HepG2 (cell line): ENCODE measurements around the gene MEF2B. TPM values are rescaled to one million over a fixed set of nuclear protein-coding genes. Genes with fewer than 3 reads are reported as not detected.

Experiments
- ATAC-seq: fragments of 200-7000 bp; cut with Tn5 transposase; 3 replicates; pipeline ENCODE4 v1.9.1; 2020; ENCODE audit warnings: mild to moderate bottlenecking, moderate library complexity
- BruUV-seq: library from RNA; stranded (reverse); fragments of 400-500 nt; replicated peaks from 2 replicates; lab custom pipeline; 2021; lab: Mats Ljungman, UMichigan
- CTCF ChIA-PET: fragments of 300-600 bp; formaldehyde crosslinking; extraction: SDS; loops from one replicate; lab custom pipeline; 2021; ENCODE audit warnings: low total read pairs, inconsistent platforms, low intra/inter-chr PET ratio; lab: Yijun Ruan, JAX
- POLR2A ChIA-PET: fragments of 350-600 bp; sonication (Branson Sonifier 250); formaldehyde crosslinking; loops from one replicate; lab custom pipeline; 2020; ENCODE audit warnings: antibody characterized with exemption, inconsistent platforms; lab: Yijun Ruan, JAX
- DNase-seq: peaks from one replicate; pipeline ENCODE4 v3.0.0-alpha.2; 2015; ENCODE audit warnings: low spot score
- FAIRE-seq: peaks from 3 replicates; lab custom pipeline; 2011; peaks lifted over from hg19 to GRCh38; lab: Jason Lieb, UNC
- H2AFZ ChIP-seq: one replicate; pipeline ENCODE4 v1.6.1; 2011; ENCODE audit warnings: low read length, inconsistent platforms
- H3K27ac ChIP-seq: fragments of 300-600 bp; 3 replicates; pipeline ENCODE4 v1.8.0; 2011; ENCODE audit warnings: mixed run types, mild to moderate bottlenecking, mixed read lengths, low read length, inconsistent platforms; ENCODE audit not compliant: insufficient read depth; ENCODE audit errors: extremely low read length
- H3K27me3 ChIP-seq, 2 experiments: fragments of 200-600 bp in 1 of 2; 2 replicates in 1 of 2; 3 replicates in 1 of 2; pipeline versions ENCODE4 v1.6.0 to v1.8.0; 2011; ENCODE audit warnings: low read length in 2 of 2, mild to moderate bottlenecking in 2 of 2, moderate library complexity in 2 of 2, inconsistent platforms in 1 of 2; ENCODE audit not compliant: insufficient read depth in 2 of 2, control insufficient read depth in 1 of 2
- H3K36me3 ChIP-seq, 2 experiments: fragments of 200-600 bp in 1 of 2; replicated peaks in 1 of 2; 2 replicates in 1 of 2; 3 replicates in 1 of 2; pipeline versions ENCODE4 v1.5.1 to v1.8.0; 2011; ENCODE audit warnings: low read length in 2 of 2, inconsistent platforms in 1 of 2; ENCODE audit not compliant: insufficient read depth in 2 of 2, control insufficient read depth in 1 of 2
- H3K4me1 ChIP-seq: 2 replicates; pipeline ENCODE4 v1.5.1; 2012; ENCODE audit warnings: low read length, inconsistent platforms; ENCODE audit not compliant: insufficient read depth
- H3K4me2 ChIP-seq: 2 replicates; pipeline ENCODE4 v1.6.0; 2011; ENCODE audit warnings: low read depth, low read length, inconsistent platforms
- H3K4me3 ChIP-seq, 3 experiments: fragments of 200-600 bp in 1 of 3; sonication (generic), shearing (Covaris generic) in 1 of 3; replicated peaks in 1 of 3; 2 replicates each; pipeline ENCODE4 v1.5.1; 2011 to 2016; ENCODE audit warnings: low read length in 3 of 3, inconsistent platforms in 2 of 3, low read depth in 2 of 3, mild to moderate bottlenecking in 2 of 3, control low read depth in 1 of 3, mixed read lengths in 1 of 3; ENCODE audit not compliant: insufficient read depth in 1 of 3
- H3K79me2 ChIP-seq: one replicate; pipeline ENCODE4 v1.6.1; 2011; ENCODE audit warnings: low read length, inconsistent platforms; ENCODE audit not compliant: insufficient read depth
- H3K9ac ChIP-seq: 2 replicates; pipeline ENCODE4 v1.6.0; 2011; ENCODE audit warnings: mild to moderate bottlenecking, low read depth, low read length, inconsistent platforms; ENCODE audit not compliant: insufficient read depth
- H3K9me3 ChIP-seq: 2 replicates; pipeline ENCODE4 v1.5.1; 2012; ENCODE audit warnings: mild to moderate bottlenecking, low read length
- H4K20me1 ChIP-seq: 2 replicates; pipeline ENCODE4 v1.6.0; 2011; ENCODE audit warnings: inconsistent platforms, mild to moderate bottlenecking, low read length, moderate library complexity; ENCODE audit not compliant: insufficient read depth
- GPN1 ChIP-seq: sonication (generic); formaldehyde crosslinking; IDR thresholded peaks from 2 replicates; pipeline ENCODE4 v1.5.1; 2020; ENCODE audit warnings: missing genetic modification reagents, borderline replicate concordance
- KLF15 ChIP-seq: sonication (generic); formaldehyde crosslinking; IDR thresholded peaks from 2 replicates; pipeline ENCODE4 v1.8.1; 2023; ENCODE audit warnings: borderline replicate concordance, mild to moderate bottlenecking, inconsistent platforms, missing genetic modification reagents, mixed read lengths
- MYPOP ChIP-seq: sonication (generic); formaldehyde crosslinking; IDR thresholded peaks from 2 replicates; pipeline ENCODE4 v1.8.1; 2023; ENCODE audit warnings: mild to moderate bottlenecking, moderate library complexity, missing genetic modification reagents
- ZFP36 ChIP-seq: fragments of 150-350 bp; IDR thresholded peaks from 2 replicates; pipeline ENCODE4 v1.6.1; 2018; ENCODE audit warnings: borderline replicate concordance, low read length, low read depth; ENCODE audit not compliant: partially characterized antibody
- ZNF598 ChIP-seq: sonication (generic); formaldehyde crosslinking; IDR thresholded peaks from 2 replicates; pipeline ENCODE4 v1.5.1; 2020; ENCODE audit warnings: mild to moderate bottlenecking, missing genetic modification reagents, borderline replicate concordance
- WGBS: methylation state at CpG from one replicate; pipeline ENCODE4 v1.1.6; 2017; ENCODE audit warnings: low lambda C conversion rate; 5-methylcytosine and 5-hydroxymethylcytosine counted together
- in situ Hi-C: cut with HindIII; loops from 2 replicates; pipeline ENCODE4 v1.10.0; 2017; ENCODE audit warnings: low pct_unique_long_range_greater_than_20kb; ENCODE audit not compliant: extremely low pct_ligation_motif_present
- intact Hi-C: fragments of 100-400 bp; cut with micrococcal nuclease; formaldehyde crosslinking; loops from one replicate; pipeline ENCODE4 v1.10.0; 2022; ENCODE audit not compliant: unreplicated experiment
- polyA plus RNA-seq, 8 experiments: library from polyadenylated mRNA; depleted of rRNA in 3 of 8; stranded (reverse) in 7 of 8; unstranded in 1 of 8; fragments of >200 nt; fragmentation: Illumina TruSeq in 4 of 8; extraction: Trizol in 4 of 8; gene quantifications; 2 replicates each; pipeline versions ENCODE4 v1.2.1 to v1.2.3, GENCODE V29; 2011 to 2016; ENCODE audit warnings: low read depth in 4 of 8, missing spikeins in 1 of 8, mixed read lengths in 1 of 8; ENCODE audit not compliant: insufficient read depth in 1 of 8
- total RNA-seq, 5 experiments: library from RNA; depleted of rRNA; stranded (reverse); fragments of >200 nt; fragmentation: Illumina TruSeq; extraction: Trizol; gene quantifications; 2 replicates each; pipeline ENCODE4 v1.2.3, GENCODE V29; 2016; ENCODE audit warnings: low read depth in 1 of 5

MEF2B gene
- total and polyA plus RNA-seq, 2 of the 13 experiments (the other 11 are each of a cell fraction or from before 2014, with no cell fraction given) = 1.2 to 1.7 TPM

- intact Hi-C loops = no loop called here
- POLR2A ChIA-PET = interaction anchor here (0.6 to 3.7 kb wide), 5 partner anchors 9 to 45 kb away, joined by 3 to 43 read pairs (median 9); partner anchors contain the start of genes BORCS8 and RFXANK
- peak overlapping the region; percentile 89 for H3K4me2 ChIP-seq
- H3K4me3 ChIP-seq = peak overlapping the region; percentile 76 to 93 (median 90)
- no peak for FAIRE-seq
- no peak for DNase-seq
- H2AFZ ChIP-seq = no peak overlapping the region
- no TSS peak for BruUV-seq
- CTCF ChIA-PET = no interaction called here
- no peaks in the 10 kb centered on the region for H4K20me1 ChIP-seq
- H3K27ac ChIP-seq = no peak overlapping the region
- H3K36me3 ChIP-seq = peaks cover 0 to 23% of the 10 kb centered on the region in 2 experiments; a peak in 3 of 5 replicates
- no peaks in the 10 kb centered on the region for H3K9me3 ChIP-seq
- peaks cover 19% of the 10 kb centered on the region for H3K79me2 ChIP-seq
- in situ Hi-C loops = no loop called here
- ATAC-seq = no peak
- H3K9ac ChIP-seq = peak overlapping the region; percentile 83
- peak; percentile 28 for TF ChIP-seq ZFP36
- TF ChIP-seq GPN1 (CRISPR knock-in tag) = no peak
- H3K27me3 ChIP-seq = peaks cover 3 to 11% of the 10 kb centered on the region in 2 experiments; a peak in 2 of 5 replicates
- peaks cover 13% of the 10 kb centered on the region for H3K4me1 ChIP-seq
- WGBS = 94% methylated on average over 6 of the region's 19 CpGs
Observed at GRCh38 chr19:19201697-19202630, 31.9 kb upstream of the MEF2B start.

DNA sequence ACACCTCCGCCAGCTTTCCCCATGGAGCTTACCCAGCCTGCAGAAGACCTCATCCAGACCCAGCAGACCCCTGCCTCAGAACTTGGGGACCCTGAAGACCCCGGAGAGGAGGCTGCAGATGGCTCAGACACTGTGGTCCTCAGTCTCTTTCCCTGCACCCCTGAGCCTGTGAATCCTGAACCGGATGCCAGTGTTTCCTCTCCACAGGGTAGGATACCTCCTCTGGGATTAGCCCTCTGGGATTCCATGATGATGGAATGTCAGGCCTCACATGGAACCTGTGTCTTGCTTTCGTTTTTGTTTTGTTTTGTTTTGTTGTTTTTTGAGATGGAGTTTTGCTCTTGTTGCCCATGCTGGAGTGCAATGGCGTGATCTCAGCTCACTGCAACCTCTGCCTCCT is 23.9 kb upstream of the MEF2B start:
- 0 out of 2 replicates have a peak overlapping the region, but pooled peaks have one; percentile 91 for H3K9ac ChIP-seq

More for the DNA sequence above, 23.9 kb upstream of the MEF2B start:
- Histone ChIP-seq H3K36me3 (peaks cover 0 to 15% of the 10 kb centered on the region in 2 experiments; a peak in 4 of 5 replicates), H3K4me1 (peaks cover 28% of the 10 kb centered on the region), H2AFZ (no peak overlapping the region), H3K27me3 (no peaks in the 10 kb centered on the region; a peak in 1 of 5 replicates), H3K9me3 (no peaks in the 10 kb centered on the region), H3K4me2 (peak overlapping the region; percentile 89), H4K20me1 (no peaks in the 10 kb centered on the region), H3K27ac (no peak overlapping the region), H3K4me3 (no peak overlapping the region), H3K79me2 (peaks cover 17% of the 10 kb centered on the region)
- 0 out of 2 replicates have a peak, but pooled peaks have one; percentile 42 for TF ChIP-seq ZNF598
- TF ChIP-seq MYPOP (CRISPR knock-in tag) = no peak
- TF ChIP-seq KLF15 = no peak
- WGBS = 96% methylated on average over 5 of the region's 5 CpGs
- intact Hi-C loops = loop anchor here (2.0 kb wide), 1 partner anchor 127 kb away; the partner anchor contains the start of genes MAU2 and SUGP1
- CTCF ChIA-PET = no interaction called here
- FAIRE-seq = no peak
- no peak for ATAC-seq
- no TSS peak for BruUV-seq
- no peak for DNase-seq
- in situ Hi-C loops = no loop called here
- POLR2A ChIA-PET = interaction anchor here (1.2 to 2.7 kb wide), 3 partner anchors 8 to 31 kb away, joined by 4 to 43 read pairs (median 8); partner anchors contain the start of gene NR2C2AP
